LNCAP (cell line): ENCODE results near the gene ATG10.

Experiments
- CTCF ChIP-seq: fragments of 450-650 bp; IDR thresholded peaks from 2 replicates; pipeline ENCODE4 v1.5.1; 2017; ENCODE audit warnings: mild to moderate bottlenecking

Gene ATG10

GRCh38 chr5:82185851-82186250 lies 214.0 kb downstream of the ATG10 start:
- TF ChIP-seq CTCF: no peak

- no peak for TF ChIP-seq CTCF
Measured at GRCh38 chr5:82197550-82197949, 225.7 kb downstream of the ATG10 start.

- TF ChIP-seq CTCF: no peak
Measured at GRCh38 chr5:82204567-82204966, 232.7 kb downstream of the ATG10 start.

- no peak for TF ChIP-seq CTCF
Measured at GRCh38 chr5:82205005-82205404, 233.2 kb downstream of the ATG10 start.

GRCh38 chr5:82208371-82208770 lies 236.5 kb downstream of the ATG10 start:
- TF ChIP-seq CTCF: no peak

- TF ChIP-seq CTCF: no peak
Measured at GRCh38 chr5:82211855-82212572, 240.2 kb downstream of the ATG10 start.

GRCh38 chr5:82217917-82218316 lies 246.1 kb downstream of the ATG10 start:
- TF ChIP-seq CTCF: no peak
